H7 (cell line): Measurements from ENCODE around the gene PIK3C2G. TPM values are rescaled to one million over a fixed set of nuclear protein-coding genes. Genes with fewer than 3 reads are reported as not detected.
"Not testable (repeated sequence)": the region's sequence is repeated elsewhere in the genome, so short reads cannot be mapped to it uniquely, and the experiment has no call there.

Experiments
- DNase-seq: peaks from one replicate; pipeline ENCODE4 v3.0.0; 2012
- H3K27me3 ChIP-seq: 2 replicates; pipeline ENCODE4 v1.6.0; 2011; ENCODE audit warnings: mild to moderate bottlenecking, low read length; ENCODE audit not compliant: control insufficient read depth, insufficient read depth
- H3K36me3 ChIP-seq: replicated peaks from 2 replicates; pipeline ENCODE4 v1.5.1; 2011; ENCODE audit warnings: low read length; ENCODE audit not compliant: control insufficient read depth, insufficient read depth
- H3K4me3 ChIP-seq: 2 replicates; pipeline ENCODE4 v1.5.1; 2011; ENCODE audit warnings: low read depth, mild to moderate bottlenecking, control low read depth, low read length, moderate library complexity; ENCODE audit not compliant: insufficient read depth
- total RNA-seq: library from RNA; depleted of rRNA; stranded (reverse); fragments of >200 nt; shearing (Covaris generic); gene quantifications from 2 replicates; pipeline ENCODE4 v1.2.3, GENCODE V29; 2014; rRNA removed

Gene PIK3C2G
- total RNA-seq, 1 experiment from 2014 or later: not detected

- DNase-seq: no peak
- no peaks in the 10 kb centered on the region for H3K36me3 ChIP-seq
- no peak overlapping the region for H3K4me3 ChIP-seq
- no peaks in the 10 kb centered on the region for H3K27me3 ChIP-seq
Observed at GRCh38 chr12:18689771-18690170, 428.5 kb downstream of the PIK3C2G start.

GRCh38 chr12:18690653-18691052, 429.3 kb downstream of the PIK3C2G start:
- no peak for DNase-seq
- no peaks in the 10 kb centered on the region for H3K36me3 ChIP-seq
- no peaks in the 10 kb centered on the region for H3K27me3 ChIP-seq
- H3K4me3 ChIP-seq: no peak overlapping the region

DNA sequence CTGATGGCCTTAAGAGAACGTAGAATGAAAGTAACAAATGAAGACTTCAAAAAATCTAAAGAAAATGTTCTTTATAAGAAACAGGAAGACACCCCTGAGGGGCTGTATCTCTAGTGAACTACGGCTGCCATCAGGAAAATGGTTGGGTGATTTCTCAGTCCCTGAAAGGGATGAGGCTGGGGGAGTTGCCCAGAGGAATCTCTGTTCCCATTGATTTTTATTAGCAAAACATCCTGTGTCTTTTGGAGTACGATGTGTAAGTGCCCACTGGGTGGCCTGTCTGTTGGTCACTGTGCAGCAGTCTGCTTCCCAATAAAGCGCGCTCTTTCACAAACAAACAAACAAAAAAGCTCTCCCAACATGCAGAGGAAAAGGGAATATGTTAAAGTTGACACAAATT, 432.7 kb downstream of the PIK3C2G start:
- DNase-seq, H3K4me3 ChIP-seq: not testable (repeated sequence)

GRCh38 chr12:18696971-18697602, 435.8 kb downstream of the PIK3C2G start:
- no peaks in the 10 kb centered on the region for H3K36me3 ChIP-seq
- no peak for DNase-seq
- no peaks in the 10 kb centered on the region for H3K27me3 ChIP-seq
- H3K4me3 ChIP-seq: no peak overlapping the region

More for the DNA sequence above, 432.7 kb downstream of the PIK3C2G start:
- H3K27me3 ChIP-seq, H3K36me3 ChIP-seq: not testable (repeated sequence)

Other genes starting within 250 kb of the PIK3C2G start
- gene RERGL, start 171.3 kb upstream of the PIK3C2G start, total RNA-seq: 0.66 TPM in 1 of 2 replicates, not detected in the other